HG02885 (cell line): ENCODE data around the gene COG1.
A peak's percentile ranks its signal among the peaks of the same experiment; 100 is the strongest.
"Not testable (repeated sequence)": the region's sequence is repeated elsewhere in the genome, so short reads cannot be mapped to it uniquely, and the experiment has no call there.

Experiments used
- ATAC-seq: cut with Tn5 transposase; IDR thresholded peaks from one replicate; pipeline ENCODE4 v1.9.1; 2021; ENCODE audit warnings: mild to moderate bottlenecking; ENCODE audit not compliant: unreplicated experiment, poor library complexity

The COG1 gene, protein sequence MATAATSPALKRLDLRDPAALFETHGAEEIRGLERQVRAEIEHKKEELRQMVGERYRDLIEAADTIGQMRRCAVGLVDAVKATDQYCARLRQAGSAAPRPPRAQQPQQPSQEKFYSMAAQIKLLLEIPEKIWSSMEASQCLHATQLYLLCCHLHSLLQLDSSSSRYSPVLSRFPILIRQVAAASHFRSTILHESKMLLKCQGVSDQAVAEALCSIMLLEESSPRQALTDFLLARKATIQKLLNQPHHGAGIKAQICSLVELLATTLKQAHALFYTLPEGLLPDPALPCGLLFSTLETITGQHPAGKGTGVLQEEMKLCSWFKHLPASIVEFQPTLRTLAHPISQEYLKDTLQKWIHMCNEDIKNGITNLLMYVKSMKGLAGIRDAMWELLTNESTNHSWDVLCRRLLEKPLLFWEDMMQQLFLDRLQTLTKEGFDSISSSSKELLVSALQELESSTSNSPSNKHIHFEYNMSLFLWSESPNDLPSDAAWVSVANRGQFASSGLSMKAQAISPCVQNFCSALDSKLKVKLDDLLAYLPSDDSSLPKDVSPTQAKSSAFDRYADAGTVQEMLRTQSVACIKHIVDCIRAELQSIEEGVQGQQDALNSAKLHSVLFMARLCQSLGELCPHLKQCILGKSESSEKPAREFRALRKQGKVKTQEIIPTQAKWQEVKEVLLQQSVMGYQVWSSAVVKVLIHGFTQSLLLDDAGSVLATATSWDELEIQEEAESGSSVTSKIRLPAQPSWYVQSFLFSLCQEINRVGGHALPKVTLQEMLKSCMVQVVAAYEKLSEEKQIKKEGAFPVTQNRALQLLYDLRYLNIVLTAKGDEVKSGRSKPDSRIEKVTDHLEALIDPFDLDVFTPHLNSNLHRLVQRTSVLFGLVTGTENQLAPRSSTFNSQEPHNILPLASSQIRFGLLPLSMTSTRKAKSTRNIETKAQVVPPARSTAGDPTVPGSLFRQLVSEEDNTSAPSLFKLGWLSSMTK

DNA sequence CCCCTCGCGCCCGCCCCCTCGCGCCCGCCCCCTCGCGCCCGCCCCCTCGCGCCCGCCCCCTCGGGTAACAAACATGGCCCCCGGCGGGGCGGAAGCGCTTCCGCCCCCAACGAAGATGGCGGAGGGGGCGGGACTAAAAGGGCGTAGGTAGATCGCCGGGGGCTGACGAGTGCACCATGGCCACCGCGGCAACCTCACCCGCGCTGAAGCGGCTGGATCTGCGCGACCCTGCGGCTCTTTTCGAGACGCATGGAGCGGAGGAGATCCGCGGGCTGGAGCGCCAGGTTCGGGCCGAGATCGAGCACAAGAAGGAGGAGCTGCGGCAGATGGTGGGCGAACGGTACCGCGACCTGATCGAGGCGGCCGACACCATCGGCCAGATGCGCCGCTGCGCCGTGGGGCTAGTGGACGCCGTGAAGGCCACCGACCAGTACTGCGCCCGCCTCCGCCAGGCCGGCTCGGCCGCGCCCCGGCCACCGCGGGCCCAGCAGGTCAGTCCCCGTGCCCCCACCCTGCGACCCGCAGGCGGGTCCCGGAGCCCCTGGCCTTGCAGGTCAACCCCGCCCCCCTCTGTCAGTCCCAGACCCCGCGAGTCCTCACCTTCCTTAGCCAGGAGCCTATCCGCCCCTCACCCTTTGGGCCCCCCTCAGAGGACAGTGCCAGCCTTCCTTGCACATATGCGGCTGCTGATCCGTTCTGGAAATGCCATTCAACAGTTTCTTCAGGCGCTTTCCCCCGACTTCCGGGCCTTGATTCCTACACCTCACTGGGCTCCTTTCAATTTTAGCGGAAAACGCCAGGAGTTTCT is at the start of gene COG1:
Gene COG1, plus strand, starts transcription at position 162 of the 808 bp plus-strand sequence. Its CDS starts 15 bp downstream, at position 177.
- peak; percentile 69 for ATAC-seq

DNA sequence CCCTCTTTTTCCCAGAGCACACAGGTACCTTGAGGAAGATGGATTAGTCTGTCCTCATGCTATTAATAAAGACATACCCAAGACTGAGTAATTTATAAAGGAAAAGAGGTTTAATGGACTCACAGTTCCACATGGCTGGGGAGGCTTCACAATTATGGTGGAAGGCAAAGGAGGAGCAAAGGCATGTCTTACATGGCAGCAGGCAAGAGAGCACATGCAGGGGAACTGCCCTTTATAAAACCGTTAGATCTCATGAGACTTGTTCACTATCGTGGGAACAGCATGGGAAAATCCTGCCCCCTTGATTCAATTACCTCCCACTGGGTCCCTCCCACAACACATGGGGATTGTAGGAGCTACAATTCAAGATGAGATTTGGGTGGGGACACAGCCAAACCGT is 48.6 kb upstream of the COG1 start:
- ATAC-seq = not testable (repeated sequence)

DNA sequence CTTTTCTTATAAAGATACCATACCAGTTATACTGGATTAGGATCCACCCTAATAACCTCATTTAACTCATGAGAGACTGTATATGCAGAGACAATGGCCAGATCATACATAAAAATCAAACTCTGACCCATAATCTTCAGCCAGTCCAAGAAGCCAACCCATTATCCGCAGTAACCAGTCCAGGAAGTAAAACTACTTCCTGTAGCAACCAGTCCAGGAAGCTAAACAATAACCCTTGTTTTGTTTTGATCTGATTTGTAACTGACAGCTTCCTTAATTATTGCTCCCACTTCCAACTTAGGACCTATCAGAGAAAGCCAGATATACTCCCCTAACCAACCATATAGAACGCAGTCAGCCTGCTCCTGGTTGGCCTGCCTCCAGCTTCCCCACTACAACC is 47.2 kb upstream of the COG1 start:
- no peak for ATAC-seq

DNA sequence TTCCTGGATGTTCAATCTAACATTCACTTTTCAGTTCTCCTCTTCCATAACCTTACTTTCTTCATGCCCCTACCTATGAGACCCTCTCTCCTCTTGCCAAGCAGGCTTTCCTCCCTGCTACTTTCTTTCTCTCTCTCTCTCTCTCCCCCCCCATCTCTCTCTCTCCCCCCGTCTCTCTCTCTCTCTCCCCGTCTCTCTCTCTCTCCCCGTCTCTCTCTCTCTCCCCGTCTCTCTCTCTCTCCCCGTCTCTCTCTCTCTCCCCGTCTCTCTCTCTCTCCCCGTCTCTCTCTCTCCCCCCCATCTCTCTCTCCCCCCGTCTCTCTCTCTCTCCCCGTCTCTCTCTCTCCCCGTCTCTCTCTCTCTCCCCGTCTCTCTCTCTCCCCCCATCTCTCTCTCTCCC is 45.1 kb upstream of the COG1 start:
- ATAC-seq = not testable (repeated sequence)

DNA sequence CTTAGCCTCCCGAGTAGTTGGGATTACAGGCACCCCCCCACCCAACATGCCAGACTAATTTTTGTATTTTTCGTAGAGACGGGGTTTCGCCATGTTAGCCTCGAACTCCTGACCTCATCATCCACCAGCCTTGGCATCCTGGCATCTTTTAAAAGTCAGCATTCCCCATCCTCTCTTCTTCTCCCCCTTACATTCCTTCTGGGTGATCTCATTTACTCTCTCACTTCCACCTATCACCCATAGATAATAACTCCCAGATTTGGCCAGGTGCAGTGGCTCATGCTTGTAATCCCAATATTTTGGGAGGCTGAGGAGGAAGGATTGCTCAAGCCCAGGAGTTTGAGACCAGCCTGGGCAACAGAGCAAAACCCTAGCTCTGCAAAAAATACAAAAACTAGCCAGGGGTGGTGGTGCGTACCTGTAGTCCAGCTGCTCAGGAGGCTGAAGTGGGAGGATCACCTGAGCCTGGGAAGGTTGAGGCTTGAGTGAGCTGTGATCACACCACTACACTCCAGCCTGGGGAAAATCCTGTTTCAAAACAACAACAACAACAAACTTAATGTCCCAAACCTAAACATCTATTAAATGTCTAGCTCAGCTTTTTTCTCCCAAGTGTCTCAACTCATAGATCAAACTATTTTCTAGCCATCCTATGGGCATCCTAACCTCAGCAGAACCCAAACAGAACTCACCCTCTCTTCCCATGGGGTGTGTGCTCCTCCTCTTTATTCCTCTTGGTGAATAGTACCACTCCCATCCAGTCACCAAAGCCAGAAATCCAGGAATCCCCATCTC is 44.1 kb upstream of the COG1 start:
- ATAC-seq = no peak

DNA sequence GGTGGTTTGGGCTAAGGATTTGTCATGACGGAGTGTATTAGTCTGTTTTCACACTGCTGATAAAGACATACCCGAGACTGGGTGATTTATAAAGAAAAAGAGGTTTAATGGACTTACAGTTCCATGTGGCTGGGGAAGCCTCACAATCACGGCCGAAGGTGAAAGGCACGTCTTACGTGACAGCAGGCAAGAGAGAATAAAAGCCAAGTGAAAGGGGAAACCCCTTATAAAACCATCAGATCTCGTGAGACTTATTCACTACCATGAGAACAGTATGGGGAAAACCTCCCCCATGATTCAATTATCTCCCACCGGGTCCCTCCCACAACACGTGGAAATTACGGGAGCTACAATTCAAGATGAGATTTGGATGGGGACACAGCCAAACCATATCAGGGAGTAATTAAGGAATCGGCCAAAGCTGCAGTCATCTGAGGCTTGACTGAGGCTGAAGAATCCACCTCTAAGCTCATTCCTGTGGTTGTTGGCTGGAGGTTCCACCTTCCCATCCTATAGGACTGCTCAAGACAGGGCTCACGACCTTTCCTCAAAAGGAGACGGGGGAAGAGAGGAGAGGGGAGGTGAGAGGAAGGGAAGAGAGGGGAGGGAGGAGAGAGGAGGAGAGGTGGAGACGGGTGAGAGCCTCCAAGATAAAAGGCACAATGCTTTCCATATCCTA is 42.1 kb upstream of the COG1 start:
- ATAC-seq = not testable (repeated sequence)

DNA sequence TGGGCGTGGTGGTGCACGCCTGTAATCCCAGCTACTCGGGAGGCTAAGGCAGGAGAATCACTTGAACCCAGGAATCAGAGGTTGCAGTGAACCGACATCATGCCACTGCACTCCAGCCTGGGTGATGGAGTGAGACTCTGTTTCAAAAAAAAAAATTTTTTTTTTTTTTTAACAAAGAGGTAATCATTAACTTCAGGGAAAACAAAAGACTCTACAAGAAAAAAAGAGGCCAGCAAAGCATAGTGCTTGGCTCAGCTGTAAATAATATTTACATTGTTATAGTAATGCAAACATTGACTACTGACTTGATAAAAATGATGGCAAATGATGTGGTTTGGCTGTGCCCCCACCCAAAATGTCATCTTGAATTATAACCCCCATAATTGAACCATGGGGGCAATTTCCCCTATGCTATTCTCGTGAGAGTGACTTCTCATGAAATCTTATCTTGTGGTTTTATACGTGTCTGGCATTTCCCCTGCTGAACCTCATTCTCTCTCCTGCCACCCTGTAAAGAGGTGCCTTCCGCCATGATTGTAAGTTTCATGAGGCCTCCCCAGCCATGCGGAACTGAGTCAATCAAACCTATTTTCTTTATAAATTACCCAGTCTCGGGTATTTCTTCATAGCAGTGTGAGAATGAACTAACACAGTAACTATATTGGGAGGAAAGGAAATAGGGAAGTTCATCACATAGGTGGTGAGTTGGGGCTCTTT is 40.8 kb upstream of the COG1 start:
- no peak for ATAC-seq

DNA sequence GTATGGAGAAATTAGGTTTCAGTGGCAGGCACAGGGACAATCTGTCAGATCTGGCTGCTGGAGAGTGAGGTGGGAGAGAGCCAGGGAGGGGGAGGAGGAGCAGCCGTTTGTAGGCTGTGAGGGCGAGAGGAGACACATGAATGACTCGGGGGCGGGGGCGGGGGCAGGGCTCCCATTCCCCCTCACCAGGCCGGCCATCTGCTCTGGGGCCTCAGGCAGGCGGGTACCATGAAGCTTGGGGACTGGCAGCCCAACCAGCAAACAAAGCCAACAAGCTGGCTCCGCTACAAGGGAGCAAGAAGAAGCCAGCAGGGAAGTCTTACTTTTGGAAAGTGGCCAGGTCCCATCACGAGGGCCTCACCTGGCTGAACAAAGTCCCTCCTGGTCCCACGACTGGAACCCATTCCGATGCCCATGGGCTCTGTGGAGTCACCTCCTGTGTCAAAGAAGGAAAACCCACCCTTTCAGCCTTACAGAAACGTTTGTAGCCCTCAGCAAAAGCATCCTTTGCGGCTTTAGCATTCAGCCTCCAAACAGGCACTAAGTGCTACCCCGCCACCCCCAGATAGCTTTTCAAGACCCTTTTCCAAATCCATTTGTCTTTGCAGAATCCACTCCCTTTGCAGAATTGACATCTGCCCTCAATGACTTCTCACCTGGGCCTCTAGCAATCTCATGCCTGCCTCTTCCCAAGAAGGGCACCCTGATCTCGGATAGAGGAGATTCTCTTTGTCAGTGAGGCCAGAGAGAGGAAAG is 37.3 kb upstream of the COG1 start:
- ATAC-seq = peak; percentile 8

DNA sequence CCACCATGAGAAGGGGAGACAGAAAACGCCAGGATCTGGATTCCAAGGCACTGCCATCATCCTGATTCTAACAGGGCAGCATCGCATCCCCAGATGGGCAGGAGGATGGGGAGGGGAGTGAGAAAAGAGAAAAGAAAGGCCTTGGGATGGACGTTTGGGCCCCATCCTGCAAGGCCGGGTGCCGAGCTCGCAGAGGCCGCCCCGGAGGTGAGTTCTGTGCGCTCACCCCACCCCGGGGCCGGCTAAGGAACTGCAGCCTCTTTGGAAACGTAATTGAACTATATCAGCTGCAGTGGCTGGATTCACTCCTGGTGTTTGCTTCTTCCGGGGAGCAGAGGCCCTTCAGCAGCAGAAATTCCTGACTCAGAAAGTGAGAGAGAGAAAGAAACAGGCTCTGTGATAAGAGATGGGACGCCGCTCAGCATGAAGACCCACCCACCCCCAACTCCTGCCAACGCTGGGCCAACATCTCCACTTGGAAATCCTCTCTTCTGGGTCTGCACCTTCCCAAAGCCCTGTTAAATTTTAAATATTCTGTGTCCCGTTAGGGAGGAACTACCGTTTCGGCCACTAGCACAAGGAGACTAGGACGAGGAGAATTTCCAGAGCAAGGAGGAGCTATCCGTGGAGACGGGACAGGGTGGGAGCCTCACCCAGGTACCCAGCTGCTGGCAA is 36.6 kb upstream of the COG1 start:
- peak; percentile 87 for ATAC-seq

DNA sequence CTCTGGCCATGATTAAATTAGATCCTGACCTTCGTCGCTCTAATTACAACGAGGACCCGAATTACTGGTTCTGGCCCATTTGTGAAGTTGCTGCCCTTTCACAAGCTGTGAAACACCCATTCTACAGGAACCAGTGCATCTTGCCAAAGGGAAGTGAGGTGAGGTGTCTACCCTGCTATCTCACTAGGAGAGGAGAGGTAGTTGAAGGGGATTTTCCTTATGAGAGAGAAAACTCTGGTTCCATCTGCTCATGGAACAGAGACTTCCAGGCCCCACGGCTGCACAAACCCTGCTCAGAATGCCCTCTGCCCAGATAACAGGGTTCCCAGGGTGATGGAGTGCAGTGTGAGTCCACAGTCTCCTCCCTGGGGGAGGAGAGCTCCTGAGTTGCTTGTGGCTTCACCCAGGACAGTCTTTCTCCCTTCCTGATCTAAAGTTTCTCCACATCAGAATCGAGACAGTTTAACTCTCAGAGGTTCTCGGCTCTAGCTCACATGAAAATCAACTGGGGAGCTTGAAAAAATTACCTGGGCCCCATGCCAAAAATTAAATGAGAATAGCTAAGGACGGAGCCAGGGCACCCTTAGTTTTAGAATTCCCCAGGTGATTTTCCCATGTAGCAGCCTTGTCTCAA is 35.9 kb upstream of the COG1 start:
- ATAC-seq = no peak

DNA sequence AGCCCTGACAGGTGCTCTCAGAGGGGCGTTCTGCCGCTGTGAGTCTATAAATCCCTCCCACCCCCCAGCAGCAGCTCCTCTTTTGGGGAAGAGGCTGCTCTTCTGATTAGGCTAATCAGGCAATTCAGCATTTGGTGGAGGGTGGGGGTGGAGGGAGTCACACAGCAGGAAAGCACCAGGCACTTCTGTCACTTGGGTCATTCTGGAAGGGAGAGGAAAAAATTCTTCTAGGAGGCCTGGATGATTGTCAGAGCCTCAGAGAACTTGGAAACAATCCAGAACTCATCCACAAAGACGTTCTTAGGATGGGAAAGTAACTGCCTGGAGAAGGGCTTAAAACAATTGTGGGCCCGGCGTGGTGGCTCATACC is 35.3 kb upstream of the COG1 start:
- ATAC-seq = no peak

DNA sequence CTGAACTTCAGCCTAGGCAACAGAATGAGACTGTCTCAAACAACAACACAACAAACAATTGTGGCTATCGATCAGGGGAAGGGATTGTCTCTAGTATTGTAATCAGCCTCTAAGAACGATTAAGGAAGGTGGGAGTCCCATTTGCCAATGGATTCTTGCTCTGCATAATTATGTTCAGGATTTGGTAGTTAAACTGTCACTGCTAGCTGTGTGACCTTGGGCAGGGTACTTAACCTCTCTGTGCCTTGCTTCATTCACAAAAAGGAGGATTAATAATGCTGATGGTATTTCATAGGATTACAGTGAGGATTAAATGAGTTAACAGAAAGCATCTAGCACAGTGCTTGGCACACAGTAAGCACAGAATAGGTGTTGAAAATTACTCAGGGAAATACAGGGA is 34.7 kb upstream of the COG1 start:
- ATAC-seq = no peak

DNA sequence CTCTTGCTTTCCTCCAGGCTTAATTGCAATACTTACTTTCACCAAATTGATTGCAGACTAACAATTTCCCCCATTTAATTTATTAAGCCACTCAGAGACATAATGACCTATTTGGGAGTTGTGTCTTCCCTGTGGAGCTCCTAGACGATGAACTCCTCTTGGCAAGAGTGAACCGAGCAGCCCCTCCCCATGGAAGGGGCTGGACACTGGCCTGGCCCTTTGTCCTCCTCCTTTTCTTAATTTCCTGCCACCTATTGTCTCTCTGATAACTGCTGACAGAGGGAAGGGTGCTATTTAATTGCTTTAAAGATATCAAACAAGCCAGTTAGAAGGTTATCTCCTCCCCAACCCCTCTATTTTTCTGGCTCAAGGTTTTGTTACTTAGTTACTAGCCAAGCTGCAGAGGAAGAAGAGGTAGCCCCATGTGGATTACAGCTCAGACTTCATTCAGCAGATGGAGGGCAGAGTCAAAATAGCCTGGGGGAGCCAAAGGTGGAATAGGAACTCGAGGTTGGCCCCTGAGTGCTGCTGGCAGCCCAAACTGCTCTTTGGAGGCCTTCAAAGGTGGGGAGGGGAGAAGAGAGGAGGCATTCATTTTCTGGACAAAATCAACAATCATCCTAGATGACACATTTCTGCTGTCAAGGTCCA is 31.8 kb upstream of the COG1 start:
- ATAC-seq = no peak

DNA sequence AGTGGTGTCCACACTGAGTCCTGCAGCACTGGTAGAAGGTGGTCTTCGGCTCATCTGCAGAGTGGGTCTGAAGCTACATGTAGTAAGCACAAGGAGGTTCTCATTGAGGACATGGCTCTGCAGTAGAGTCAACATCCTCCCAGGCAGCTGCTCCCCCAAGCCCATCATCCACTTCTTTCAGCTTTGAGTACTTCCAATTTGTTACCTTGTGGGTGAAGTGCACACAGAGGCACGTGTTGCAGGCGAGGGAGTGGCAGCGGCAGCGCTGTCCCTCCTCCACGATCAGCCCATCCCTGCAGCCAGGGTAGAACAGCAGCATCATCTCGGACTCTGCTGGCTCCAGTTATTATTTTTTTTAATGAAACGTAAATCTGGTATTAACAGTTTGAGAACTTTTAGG is 29.8 kb upstream of the COG1 start:
- ATAC-seq = no peak

DNA sequence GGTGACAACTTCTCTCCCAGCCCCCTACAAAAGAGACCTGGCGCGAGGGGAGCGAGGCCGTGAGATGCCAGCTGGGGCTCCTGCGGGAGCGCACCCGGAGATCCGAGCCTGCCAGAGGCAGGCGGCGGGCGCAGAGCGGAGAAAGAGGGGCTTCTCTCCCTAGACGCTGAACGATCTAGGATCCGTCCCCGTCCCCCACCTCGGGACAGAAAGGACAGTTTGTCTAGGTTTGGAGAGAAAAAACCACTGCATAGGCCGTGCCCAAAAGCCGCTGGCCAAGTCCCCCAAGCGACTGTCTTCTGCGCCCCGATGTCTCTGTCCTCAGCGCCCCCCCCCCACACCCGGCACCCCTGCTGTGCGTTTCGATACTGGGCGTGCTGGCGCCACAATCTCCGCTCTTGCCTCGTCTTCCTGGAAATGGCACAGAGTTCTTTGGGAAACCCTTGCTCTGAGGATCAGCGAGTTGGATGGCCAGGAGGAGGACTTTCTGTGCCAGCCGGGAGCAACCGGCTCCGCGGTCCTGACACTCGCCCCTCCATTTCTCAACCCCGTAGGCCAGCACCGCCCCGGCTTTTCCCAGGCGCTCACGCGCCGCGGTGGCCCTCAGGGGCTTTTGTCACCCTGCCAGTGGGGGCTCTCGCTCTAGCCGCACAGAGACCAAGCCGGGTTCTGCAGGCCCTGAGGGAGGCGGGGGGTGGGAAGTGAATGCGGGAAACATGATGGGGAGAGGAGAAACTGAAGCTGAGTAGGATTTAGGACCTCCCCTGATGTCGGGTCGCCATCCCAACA is 27.0 kb upstream of the COG1 start:
- no peak for ATAC-seq
